Ishikawa (cell line): Measurements from ENCODE around the gene RFTN1.

Experiments
- CEBPB ChIP-seq: IDR thresholded peaks from 2 replicates; pipeline ENCODE4 v1.6.1; 2012
- CREB1 ChIP-seq: IDR thresholded peaks from 2 replicates; pipeline ENCODE4 v1.6.1; 2012; ENCODE audit warnings: low read depth
- EGR1 ChIP-seq: IDR thresholded peaks from 2 replicates; pipeline ENCODE4 v1.6.1; 2012
- EP300 ChIP-seq: IDR thresholded peaks from 2 replicates; pipeline ENCODE4 v1.6.1; 2012; ENCODE audit warnings: borderline replicate concordance
- FOXM1 ChIP-seq: IDR thresholded peaks from 2 replicates; pipeline ENCODE4 v1.6.1; 2012; ENCODE audit warnings: low read depth, borderline replicate concordance
- NFIC ChIP-seq: IDR thresholded peaks from 2 replicates; pipeline ENCODE4 v1.6.1; 2012
- RAD21 ChIP-seq: IDR thresholded peaks from 2 replicates; pipeline ENCODE4 v1.6.1; 2012; ENCODE audit warnings: low read depth
- TAF1 ChIP-seq: IDR thresholded peaks from 2 replicates; pipeline ENCODE4 v1.6.1; 2012; ENCODE audit warnings: low read depth, mild to moderate bottlenecking
- TCF12 ChIP-seq: IDR thresholded peaks from 2 replicates; pipeline ENCODE4 v1.6.1; 2012; ENCODE audit warnings: low read depth
- TEAD4 ChIP-seq: IDR thresholded peaks from 2 replicates; pipeline ENCODE4 v1.6.1; 2012
- YY1 ChIP-seq: IDR thresholded peaks from 2 replicates; pipeline ENCODE4 v1.6.1; 2012; ENCODE audit warnings: low read depth
- ZBTB7A ChIP-seq: IDR thresholded peaks from 2 replicates; pipeline ENCODE4 v1.6.1; 2012; ENCODE audit warnings: low read depth
- TF ChIP-seq, protein P1 (sequence below): IDR thresholded peaks from 2 replicates; pipeline ENCODE4 v1.6.1; 2012
- TF ChIP-seq, protein P2 (sequence below): IDR thresholded peaks from 2 replicates; pipeline ENCODE4 v1.6.1; 2012
- TF ChIP-seq, protein P3 (sequence below): IDR thresholded peaks from 2 replicates; pipeline ENCODE4 v1.6.1; 2012; ENCODE audit warnings: low read depth, mild to moderate bottlenecking

The RFTN1 gene

DNA sequence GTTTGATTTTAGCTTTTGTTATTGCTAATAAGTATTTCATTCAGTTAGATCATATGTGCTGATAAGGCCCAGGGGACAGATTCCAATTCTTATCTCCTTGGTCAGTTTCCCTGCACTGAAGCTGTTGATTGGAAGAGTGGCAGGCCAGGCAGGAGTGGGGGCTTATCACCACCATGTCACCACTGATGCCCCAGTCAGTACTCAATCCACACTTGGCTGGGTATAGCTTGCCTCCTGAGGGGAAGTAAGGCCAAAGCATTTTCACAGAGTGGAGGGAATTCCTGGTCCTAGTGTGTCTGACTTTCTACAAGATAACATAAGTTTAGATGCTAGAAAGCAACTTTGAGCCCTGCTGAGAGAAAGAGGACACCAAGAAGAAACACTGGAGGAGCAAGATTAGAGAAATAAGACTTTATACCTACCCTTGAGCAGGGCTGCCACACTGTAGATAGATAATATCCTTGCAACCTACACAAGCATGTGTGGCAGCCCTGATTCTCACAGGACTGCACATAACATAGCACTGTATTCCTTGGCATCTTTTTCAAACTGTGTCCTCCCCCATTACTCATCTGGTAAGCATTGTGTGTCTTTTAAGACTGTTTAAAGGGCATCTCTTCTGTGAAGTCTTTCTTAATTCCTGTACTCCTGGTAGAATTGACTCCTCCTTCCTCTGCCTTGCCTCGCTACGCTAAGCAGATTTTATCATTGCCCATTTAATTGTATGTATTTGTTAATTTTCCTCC is 224.2 kb downstream of the RFTN1 start:
- TF ChIP-seq TAF1 (no peak), EGR1 (no peak), ZBTB7A (no peak), CREB1 (no peak), FOXM1 (no peak), RAD21 (no peak), YY1 (no peak), TCF12 (no peak), EP300 (no peak), CEBPB (no peak), NFIC (no peak), TEAD4 (no peak)
- TF ChIP-seq, protein P1, sequence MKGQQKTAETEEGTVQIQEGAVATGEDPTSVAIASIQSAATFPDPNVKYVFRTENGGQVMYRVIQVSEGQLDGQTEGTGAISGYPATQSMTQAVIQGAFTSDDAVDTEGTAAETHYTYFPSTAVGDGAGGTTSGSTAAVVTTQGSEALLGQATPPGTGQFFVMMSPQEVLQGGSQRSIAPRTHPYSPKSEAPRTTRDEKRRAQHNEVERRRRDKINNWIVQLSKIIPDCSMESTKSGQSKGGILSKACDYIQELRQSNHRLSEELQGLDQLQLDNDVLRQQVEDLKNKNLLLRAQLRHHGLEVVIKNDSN: no peak
- TF ChIP-seq, protein P2, sequence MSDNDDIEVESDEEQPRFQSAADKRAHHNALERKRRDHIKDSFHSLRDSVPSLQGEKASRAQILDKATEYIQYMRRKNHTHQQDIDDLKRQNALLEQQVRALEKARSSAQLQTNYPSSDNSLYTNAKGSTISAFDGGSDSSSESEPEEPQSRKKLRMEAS: no peak
- TF ChIP-seq, protein P3, sequence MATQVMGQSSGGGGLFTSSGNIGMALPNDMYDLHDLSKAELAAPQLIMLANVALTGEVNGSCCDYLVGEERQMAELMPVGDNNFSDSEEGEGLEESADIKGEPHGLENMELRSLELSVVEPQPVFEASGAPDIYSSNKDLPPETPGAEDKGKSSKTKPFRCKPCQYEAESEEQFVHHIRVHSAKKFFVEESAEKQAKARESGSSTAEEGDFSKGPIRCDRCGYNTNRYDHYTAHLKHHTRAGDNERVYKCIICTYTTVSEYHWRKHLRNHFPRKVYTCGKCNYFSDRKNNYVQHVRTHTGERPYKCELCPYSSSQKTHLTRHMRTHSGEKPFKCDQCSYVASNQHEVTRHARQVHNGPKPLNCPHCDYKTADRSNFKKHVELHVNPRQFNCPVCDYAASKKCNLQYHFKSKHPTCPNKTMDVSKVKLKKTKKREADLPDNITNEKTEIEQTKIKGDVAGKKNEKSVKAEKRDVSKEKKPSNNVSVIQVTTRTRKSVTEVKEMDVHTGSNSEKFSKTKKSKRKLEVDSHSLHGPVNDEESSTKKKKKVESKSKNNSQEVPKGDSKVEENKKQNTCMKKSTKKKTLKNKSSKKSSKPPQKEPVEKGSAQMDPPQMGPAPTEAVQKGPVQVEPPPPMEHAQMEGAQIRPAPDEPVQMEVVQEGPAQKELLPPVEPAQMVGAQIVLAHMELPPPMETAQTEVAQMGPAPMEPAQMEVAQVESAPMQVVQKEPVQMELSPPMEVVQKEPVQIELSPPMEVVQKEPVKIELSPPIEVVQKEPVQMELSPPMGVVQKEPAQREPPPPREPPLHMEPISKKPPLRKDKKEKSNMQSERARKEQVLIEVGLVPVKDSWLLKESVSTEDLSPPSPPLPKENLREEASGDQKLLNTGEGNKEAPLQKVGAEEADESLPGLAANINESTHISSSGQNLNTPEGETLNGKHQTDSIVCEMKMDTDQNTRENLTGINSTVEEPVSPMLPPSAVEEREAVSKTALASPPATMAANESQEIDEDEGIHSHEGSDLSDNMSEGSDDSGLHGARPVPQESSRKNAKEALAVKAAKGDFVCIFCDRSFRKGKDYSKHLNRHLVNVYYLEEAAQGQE: no peak

DNA sequence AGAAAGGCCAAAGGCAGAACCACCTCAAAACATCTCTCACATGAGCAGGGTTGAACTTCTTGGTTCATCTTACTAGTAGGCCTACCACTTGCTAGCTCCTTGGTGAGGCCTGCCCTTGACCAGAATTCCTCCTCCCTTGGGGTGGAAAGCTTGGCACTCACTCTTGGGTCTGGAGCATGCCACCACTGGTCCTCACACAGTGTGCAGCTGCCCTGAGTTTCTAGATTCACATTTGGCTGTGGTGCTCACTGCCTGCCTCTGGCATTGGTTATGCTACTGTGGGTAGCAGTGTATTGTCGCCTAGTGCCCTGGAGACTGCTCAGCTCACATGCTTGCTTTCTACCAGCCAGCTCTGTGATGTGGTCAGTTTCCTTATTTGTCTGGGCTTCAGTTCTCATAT is 224.8 kb downstream of the RFTN1 start:
- no peak for TF ChIP-seq EP300
- no peak for TF ChIP-seq TCF12
- TF ChIP-seq CEBPB: no peak
- TF ChIP-seq NFIC: no peak
- TF ChIP-seq, protein P1: no peak
- no peak for TF ChIP-seq RAD21
- TF ChIP-seq YY1: no peak
- TF ChIP-seq, protein P3: no peak
- TF ChIP-seq EGR1: no peak
- TF ChIP-seq FOXM1: no peak
- TF ChIP-seq CREB1: no peak
- no peak for TF ChIP-seq TEAD4
- TF ChIP-seq ZBTB7A: no peak

DNA sequence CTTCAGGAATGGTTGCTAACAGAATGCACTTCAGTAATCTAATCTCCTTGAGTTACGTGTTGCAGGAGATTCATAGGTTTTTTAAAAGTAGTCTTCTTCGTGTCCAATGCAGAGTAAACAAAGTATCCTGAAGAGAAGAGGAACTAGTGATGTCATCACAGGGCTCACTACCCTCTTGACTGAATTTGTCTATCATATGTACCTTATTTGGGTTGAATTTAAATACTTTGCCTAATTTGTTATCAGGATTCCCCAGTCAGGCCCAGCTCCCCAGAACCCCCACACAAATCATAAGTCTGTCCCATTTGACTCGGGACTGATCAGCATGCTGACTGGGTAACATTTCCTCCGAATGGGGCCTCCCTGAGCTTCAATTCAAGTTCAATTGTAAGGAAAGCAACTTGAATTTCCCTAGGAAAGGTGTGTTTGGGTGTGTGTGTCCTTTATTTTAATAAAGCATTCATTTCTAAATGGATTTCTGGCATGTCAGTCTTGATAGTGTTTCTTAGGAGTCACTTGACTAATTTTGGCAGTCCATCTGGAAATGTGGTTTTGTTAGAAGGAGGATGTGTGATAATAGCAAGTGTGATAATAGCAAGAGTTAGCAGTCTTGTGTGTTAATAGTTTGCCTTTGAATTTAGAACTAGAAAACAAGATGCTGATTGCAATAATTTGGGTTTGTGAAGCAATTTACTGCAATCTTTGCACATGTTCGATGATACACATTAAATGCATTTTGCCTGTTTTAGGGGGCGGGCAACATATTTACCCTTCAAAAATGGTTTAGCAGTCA is 226.6 kb downstream of the RFTN1 start:
- no peak for TF ChIP-seq RAD21
- no peak for TF ChIP-seq TCF12
- TF ChIP-seq TEAD4: no peak
- TF ChIP-seq CEBPB: no peak
- no peak for TF ChIP-seq CREB1
- TF ChIP-seq EP300: no peak
- TF ChIP-seq, protein P1: no peak
- TF ChIP-seq, protein P2: no peak
- TF ChIP-seq FOXM1: no peak
- TF ChIP-seq, protein P3: no peak
- no peak for TF ChIP-seq YY1
- TF ChIP-seq TAF1: no peak
- no peak for TF ChIP-seq ZBTB7A
